ENCODE data around the gene MYO18A.

MYO18A gene

DNA sequence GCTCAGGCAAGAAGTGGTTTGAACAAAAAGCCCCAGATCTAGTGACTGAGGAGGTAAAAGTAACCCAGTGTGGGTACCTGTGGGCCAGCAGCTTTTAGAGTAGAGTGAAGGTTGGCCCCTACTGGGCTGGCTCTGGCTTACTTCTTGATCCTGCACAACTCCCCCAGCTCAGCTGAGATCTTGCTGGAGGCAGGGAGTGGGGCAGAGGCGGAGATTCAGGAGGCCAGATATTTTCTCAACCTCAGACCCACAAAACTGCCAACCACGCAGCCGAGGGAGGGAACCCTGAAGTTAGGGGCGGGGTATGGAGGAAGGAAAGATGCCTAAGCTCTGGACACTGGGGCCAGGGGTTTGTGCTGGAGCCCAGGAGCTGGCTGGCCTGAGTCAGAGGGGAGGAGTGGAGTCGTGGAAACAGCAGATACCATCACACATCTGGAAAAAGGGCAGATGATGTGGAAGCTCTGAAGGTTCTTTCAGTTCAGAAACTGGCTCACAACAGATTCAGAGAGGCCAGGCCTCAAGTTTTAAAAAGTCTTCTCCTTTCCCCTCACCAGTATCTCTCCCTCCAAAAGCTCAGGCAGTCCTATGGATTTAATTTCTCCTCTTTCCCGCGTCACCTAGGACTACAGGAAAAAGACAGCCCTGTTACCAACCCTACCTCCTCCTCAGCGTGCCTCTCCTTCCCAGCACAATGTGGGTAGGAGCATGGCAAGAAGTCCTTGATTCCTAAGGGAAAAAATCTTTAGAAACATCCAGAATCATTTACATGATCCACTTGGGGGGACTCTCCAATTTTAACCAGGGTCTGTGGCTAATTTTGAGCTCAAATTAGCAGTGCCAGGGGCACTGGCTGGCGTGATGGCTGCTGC lies 48.1 kb downstream of the MYO18A start:
- CTCF ChIA-PET, result interaction anchor here (0.6 to 21.4 kb wide), 13 partner anchors 12 to 223 kb away, joined by 3 to 506 read pairs (median 4); partner anchors contain the start of gene MYO18A
- Histone ChIP-seq H3K27ac (ENCODE audit: extremely low read depth, low read depth, low read length) (no peak overlapping the region), H3K9me3 (ENCODE audit: control insufficient read depth, insufficient read depth, low read depth, low read length) (no peaks in the 10 kb centered on the region), H3K4me3 (ENCODE audit: low read depth, low read length) (no peak overlapping the region), H3K4me1 (ENCODE audit: control insufficient read depth, insufficient read depth, low read length) (peaks cover 2% of the 10 kb centered on the region; the same call in 1 of the 2 replicates), H3K36me3 (ENCODE audit: control insufficient read depth in 2 of 2, insufficient read depth in 1 of 2, low read length in 2 of 2) (no peaks in the 10 kb centered on the region)
- POLR2A ChIA-PET, result interaction anchor here (1.0 kb wide), 1 partner anchor 8 kb away, joined by 3 read pairs; no protein-coding TSS in a partner anchor
- no peak for TF ChIP-seq KLF10 (tag by site-specific recombination; IDR thresholded peaks at IDR 0.05)
- TF ChIP-seq ZFHX2 (tag by site-specific recombination; conservative IDR thresholded peaks at IDR 0.05), result peak; percentile 60
- TF ChIP-seq ZNF184 (tag by site-specific recombination; IDR thresholded peaks at IDR 0.05), result no peak
- TF ChIP-seq ZNF214 (tag by site-specific recombination; IDR thresholded peaks at IDR 0.05; ENCODE audit: borderline replicate concordance), result no peak
- TF ChIP-seq ZNF837 (tag by site-specific recombination; IDR thresholded peaks at IDR 0.05), result no peak
- no peak for TF ChIP-seq ZNF311 (tag by site-specific recombination; IDR thresholded peaks at IDR 0.05; ENCODE audit: borderline replicate concordance)
- TF ChIP-seq, protein P1, sequence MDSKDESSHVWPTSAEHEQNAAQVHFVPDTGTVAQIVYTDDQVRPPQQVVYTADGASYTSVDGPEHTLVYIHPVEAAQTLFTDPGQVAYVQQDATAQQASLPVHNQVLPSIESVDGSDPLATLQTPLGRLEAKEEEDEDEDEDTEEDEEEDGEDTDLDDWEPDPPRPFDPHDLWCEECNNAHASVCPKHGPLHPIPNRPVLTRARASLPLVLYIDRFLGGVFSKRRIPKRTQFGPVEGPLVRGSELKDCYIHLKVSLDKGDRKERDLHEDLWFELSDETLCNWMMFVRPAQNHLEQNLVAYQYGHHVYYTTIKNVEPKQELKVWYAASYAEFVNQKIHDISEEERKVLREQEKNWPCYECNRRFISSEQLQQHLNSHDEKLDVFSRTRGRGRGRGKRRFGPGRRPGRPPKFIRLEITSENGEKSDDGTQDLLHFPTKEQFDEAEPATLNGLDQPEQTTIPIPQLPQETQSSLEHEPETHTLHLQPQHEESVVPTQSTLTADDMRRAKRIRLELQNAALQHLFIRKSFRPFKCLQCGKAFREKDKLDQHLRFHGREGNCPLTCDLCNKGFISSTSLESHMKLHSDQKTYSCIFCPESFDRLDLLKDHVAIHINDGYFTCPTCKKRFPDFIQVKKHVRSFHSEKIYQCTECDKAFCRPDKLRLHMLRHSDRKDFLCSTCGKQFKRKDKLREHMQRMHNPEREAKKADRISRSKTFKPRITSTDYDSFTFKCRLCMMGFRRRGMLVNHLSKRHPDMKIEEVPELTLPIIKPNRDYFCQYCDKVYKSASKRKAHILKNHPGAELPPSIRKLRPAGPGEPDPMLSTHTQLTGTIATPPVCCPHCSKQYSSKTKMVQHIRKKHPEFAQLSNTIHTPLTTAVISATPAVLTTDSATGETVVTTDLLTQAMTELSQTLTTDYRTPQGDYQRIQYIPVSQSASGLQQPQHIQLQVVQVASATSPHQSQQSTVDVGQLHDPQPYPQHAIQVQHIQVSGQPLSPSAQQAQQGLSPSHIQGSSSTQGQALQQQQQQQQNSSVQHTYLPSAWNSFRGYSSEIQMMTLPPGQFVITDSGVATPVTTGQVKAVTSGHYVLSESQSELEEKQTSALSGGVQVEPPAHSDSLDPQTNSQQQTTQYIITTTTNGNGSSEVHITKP (tag by site-specific recombination; IDR thresholded peaks at IDR 0.05), result peak; percentile 34; the same call in 1 of the 2 replicates
- no peak for TF ChIP-seq ZNF560 (tag by site-specific recombination; IDR thresholded peaks at IDR 0.05; ENCODE audit: borderline replicate concordance)
- no peak for TF ChIP-seq ZNF16 (tag by site-specific recombination; IDR thresholded peaks at IDR 0.05; ENCODE audit: low read depth)
- TF ChIP-seq, protein P2, sequence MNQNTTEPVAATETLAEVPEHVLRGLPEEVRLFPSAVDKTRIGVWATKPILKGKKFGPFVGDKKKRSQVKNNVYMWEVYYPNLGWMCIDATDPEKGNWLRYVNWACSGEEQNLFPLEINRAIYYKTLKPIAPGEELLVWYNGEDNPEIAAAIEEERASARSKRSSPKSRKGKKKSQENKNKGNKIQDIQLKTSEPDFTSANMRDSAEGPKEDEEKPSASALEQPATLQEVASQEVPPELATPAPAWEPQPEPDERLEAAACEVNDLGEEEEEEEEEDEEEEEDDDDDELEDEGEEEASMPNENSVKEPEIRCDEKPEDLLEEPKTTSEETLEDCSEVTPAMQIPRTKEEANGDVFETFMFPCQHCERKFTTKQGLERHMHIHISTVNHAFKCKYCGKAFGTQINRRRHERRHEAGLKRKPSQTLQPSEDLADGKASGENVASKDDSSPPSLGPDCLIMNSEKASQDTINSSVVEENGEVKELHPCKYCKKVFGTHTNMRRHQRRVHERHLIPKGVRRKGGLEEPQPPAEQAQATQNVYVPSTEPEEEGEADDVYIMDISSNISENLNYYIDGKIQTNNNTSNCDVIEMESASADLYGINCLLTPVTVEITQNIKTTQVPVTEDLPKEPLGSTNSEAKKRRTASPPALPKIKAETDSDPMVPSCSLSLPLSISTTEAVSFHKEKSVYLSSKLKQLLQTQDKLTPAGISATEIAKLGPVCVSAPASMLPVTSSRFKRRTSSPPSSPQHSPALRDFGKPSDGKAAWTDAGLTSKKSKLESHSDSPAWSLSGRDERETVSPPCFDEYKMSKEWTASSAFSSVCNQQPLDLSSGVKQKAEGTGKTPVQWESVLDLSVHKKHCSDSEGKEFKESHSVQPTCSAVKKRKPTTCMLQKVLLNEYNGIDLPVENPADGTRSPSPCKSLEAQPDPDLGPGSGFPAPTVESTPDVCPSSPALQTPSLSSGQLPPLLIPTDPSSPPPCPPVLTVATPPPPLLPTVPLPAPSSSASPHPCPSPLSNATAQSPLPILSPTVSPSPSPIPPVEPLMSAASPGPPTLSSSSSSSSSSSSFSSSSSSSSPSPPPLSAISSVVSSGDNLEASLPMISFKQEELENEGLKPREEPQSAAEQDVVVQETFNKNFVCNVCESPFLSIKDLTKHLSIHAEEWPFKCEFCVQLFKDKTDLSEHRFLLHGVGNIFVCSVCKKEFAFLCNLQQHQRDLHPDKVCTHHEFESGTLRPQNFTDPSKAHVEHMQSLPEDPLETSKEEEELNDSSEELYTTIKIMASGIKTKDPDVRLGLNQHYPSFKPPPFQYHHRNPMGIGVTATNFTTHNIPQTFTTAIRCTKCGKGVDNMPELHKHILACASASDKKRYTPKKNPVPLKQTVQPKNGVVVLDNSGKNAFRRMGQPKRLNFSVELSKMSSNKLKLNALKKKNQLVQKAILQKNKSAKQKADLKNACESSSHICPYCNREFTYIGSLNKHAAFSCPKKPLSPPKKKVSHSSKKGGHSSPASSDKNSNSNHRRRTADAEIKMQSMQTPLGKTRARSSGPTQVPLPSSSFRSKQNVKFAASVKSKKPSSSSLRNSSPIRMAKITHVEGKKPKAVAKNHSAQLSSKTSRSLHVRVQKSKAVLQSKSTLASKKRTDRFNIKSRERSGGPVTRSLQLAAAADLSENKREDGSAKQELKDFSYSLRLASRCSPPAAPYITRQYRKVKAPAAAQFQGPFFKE (tag by site-specific recombination; IDR thresholded peaks at IDR 0.05; ENCODE audit: borderline replicate concordance), result no peak
- TF ChIP-seq BCL11B (tag by site-specific recombination; IDR thresholded peaks at IDR 0.05; ENCODE audit: low read depth), result no peak
- TF ChIP-seq, protein P3, sequence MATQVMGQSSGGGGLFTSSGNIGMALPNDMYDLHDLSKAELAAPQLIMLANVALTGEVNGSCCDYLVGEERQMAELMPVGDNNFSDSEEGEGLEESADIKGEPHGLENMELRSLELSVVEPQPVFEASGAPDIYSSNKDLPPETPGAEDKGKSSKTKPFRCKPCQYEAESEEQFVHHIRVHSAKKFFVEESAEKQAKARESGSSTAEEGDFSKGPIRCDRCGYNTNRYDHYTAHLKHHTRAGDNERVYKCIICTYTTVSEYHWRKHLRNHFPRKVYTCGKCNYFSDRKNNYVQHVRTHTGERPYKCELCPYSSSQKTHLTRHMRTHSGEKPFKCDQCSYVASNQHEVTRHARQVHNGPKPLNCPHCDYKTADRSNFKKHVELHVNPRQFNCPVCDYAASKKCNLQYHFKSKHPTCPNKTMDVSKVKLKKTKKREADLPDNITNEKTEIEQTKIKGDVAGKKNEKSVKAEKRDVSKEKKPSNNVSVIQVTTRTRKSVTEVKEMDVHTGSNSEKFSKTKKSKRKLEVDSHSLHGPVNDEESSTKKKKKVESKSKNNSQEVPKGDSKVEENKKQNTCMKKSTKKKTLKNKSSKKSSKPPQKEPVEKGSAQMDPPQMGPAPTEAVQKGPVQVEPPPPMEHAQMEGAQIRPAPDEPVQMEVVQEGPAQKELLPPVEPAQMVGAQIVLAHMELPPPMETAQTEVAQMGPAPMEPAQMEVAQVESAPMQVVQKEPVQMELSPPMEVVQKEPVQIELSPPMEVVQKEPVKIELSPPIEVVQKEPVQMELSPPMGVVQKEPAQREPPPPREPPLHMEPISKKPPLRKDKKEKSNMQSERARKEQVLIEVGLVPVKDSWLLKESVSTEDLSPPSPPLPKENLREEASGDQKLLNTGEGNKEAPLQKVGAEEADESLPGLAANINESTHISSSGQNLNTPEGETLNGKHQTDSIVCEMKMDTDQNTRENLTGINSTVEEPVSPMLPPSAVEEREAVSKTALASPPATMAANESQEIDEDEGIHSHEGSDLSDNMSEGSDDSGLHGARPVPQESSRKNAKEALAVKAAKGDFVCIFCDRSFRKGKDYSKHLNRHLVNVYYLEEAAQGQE (tag by site-specific recombination; IDR thresholded peaks at IDR 0.05), result no peak
- TF ChIP-seq WT1 (tag by site-specific recombination; IDR thresholded peaks at IDR 0.05), result no peak
- TF ChIP-seq, protein P4, sequence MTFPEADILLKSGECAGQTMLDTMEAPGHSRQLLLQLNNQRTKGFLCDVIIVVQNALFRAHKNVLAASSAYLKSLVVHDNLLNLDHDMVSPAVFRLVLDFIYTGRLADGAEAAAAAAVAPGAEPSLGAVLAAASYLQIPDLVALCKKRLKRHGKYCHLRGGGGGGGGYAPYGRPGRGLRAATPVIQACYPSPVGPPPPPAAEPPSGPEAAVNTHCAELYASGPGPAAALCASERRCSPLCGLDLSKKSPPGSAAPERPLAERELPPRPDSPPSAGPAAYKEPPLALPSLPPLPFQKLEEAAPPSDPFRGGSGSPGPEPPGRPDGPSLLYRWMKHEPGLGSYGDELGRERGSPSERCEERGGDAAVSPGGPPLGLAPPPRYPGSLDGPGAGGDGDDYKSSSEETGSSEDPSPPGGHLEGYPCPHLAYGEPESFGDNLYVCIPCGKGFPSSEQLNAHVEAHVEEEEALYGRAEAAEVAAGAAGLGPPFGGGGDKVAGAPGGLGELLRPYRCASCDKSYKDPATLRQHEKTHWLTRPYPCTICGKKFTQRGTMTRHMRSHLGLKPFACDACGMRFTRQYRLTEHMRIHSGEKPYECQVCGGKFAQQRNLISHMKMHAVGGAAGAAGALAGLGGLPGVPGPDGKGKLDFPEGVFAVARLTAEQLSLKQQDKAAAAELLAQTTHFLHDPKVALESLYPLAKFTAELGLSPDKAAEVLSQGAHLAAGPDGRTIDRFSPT (tag by site-specific recombination; IDR thresholded peaks at IDR 0.05), result no peak
- no peak for TF ChIP-seq ZNF610 (tag by site-specific recombination; IDR thresholded peaks at IDR 0.05; ENCODE audit: borderline replicate concordance)
- TF ChIP-seq, protein P5, sequence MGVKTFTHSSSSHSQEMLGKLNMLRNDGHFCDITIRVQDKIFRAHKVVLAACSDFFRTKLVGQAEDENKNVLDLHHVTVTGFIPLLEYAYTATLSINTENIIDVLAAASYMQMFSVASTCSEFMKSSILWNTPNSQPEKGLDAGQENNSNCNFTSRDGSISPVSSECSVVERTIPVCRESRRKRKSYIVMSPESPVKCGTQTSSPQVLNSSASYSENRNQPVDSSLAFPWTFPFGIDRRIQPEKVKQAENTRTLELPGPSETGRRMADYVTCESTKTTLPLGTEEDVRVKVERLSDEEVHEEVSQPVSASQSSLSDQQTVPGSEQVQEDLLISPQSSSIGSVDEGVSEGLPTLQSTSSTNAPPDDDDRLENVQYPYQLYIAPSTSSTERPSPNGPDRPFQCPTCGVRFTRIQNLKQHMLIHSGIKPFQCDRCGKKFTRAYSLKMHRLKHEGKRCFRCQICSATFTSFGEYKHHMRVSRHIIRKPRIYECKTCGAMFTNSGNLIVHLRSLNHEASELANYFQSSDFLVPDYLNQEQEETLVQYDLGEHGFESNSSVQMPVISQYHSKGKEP (tag by site-specific recombination; IDR thresholded peaks at IDR 0.05), result no peak
- no peak for TF ChIP-seq ZNF473 (tag by site-specific recombination; IDR thresholded peaks at IDR 0.05)
- no peak for TF ChIP-seq ZSCAN16 (tag by site-specific recombination; IDR thresholded peaks at IDR 0.05)
- TF ChIP-seq REPIN1 (tag by site-specific recombination; IDR thresholded peaks at IDR 0.05; ENCODE audit: low read depth), result no peak

Data from HEK293 (cell line).